GM18868 (cell line): Measurements from ENCODE around the gene PPFIA3.
"Not testable (repeated sequence)": the region's sequence is repeated elsewhere in the genome, so short reads cannot be mapped to it uniquely, and the experiment has no call there.

Source experiments
- ATAC-seq: cut with Tn5 transposase; IDR thresholded peaks from one replicate; pipeline ENCODE4 v1.9.1; 2021; ENCODE audit warnings: mild to moderate bottlenecking, moderate library complexity; ENCODE audit not compliant: unreplicated experiment

PPFIA3 gene

GRCh38 chr19:49102303-49102702 lies 17.0 kb upstream of the PPFIA3 start:
- ATAC-seq = no peak

DNA sequence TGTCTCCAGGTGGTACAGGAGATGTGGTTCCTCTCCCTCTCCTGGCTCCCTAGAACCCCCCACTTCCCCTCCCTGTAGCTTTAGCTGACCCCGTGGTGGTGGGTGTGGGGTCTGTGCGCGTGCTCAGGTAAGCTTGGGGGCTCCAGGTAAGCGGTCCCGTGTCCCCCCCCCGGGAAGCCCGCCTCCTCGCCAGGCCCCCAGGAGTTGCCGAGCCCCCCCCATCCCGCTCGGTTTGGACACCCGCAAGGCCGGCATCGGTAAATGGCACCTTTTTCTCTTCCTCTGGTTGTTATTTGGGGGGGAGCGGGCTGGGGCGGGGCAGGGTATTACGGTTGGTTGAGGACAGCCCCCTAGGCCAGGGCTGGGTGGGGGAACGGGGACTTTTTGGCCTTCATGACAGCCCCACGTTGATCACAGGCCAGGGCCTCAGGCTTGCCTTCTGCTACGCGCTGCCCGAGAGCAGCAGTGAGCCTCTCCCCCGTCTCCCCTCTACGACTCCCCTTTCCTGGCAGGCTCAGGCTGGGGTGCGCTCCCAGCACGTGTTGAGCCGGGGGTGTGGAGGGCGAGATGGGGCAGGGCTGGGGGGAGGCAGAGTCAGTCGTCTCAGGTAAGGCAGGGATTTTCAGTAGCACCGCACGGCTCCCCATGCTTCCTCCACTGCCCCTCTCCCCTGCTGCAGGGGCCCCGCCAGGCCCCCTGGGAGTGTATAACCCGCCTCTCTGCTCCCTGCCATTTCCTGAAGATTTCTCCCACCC lies 15.8 kb upstream of the PPFIA3 start:
- ATAC-seq = no peak

- ATAC-seq = no peak
Measured at GRCh38 chr19:49104229-49104864, 15.0 kb upstream of the PPFIA3 start.

GRCh38 chr19:49106648-49107135 lies 12.7 kb upstream of the PPFIA3 start:
- ATAC-seq = no peak

GRCh38 chr19:49107625-49108459 lies 11.5 kb upstream of the PPFIA3 start:
- ATAC-seq = no peak

DNA sequence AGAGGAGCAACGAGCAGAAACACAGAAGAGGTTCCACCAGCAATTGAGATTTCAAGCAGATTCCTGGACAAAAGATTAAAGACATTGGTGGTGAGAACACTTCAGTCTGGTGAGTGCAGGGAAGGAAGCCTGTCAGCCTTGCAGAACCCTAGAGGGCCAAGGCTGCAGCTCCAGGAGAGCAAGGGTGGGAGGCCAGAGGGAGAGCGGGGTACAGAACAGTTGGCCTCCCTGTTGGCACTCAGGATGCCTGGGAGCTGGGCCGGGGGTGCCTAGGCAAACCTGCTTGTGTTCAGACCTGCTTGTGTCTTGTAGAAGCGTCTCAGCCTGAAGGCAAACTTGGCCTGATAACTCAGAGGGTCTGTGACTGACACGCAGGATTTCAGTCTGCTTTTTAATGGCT lies 10.3 kb upstream of the PPFIA3 start:
- no peak for ATAC-seq

GRCh38 chr19:49109569-49110233 lies 9.6 kb upstream of the PPFIA3 start:
- ATAC-seq = no peak

DNA sequence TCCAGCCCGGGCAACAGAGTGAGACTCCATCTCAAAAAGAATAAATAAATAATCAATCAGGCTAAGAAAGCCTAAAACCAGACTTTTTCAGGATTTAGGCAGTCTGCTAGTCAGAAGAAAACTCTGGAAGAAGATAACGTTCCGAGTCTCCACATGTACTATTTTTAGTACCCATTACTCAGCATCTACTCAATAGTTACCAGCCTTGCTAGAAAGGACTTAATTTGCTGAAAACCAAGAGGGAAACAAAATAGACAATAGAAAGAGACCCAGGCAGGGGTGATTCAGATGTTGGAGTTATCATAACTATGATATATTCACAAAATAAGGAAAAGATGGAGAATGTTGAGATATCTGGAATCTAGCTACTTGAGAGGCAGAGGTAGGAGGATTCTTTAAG lies 8.8 kb upstream of the PPFIA3 start:
- no peak for ATAC-seq

GRCh38 chr19:49111218-49111998 lies 7.9 kb upstream of the PPFIA3 start:
- no peak for ATAC-seq

DNA sequence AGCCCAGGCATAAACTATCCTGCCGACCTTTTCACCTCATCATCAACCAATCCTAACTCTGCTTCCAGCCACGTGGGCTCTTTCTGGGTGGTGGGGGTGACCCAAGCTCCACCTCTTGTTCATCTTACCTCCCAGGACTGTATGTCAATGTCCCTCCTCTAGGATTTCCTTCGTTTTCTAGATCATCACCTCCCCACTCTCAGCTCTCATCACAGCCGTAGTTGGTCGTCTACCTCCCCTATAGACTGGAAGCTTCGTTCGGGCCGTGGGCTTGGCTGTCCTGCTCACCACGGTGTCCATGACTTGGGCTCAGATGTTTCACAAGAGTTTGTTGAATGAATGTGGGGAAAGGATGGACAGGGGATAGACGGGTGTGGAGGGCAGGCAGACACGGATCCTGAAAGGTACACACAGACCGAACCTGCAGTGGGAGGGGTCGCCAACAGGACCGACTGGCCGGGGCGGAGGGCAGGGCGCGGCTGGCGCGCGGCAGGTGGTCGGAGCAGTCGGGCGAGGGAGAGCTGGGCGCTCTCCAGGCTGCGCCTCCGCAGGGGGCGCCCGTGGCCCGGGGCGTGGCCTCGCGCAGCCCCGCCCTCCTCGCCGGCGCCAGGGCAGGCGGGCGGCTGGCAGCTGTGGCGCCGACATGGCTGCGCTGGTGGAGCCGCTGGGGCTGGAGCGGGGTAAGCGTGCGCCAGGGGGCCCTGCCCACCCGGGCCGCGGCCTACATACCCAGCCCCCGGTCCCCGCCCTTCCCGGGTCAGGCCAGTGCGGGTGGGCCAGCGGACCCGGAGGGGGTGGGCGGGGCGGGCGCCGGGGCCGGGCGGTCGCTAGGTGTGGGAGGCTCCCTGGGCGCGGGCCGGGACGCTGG lies 5.3 kb upstream of the PPFIA3 start, which contains the start of gene LIN7B:
LIN7B (plus strand) TSS at position 609 of the 868 bp plus-strand sequence; CDS start at position 644, 35 bp downstream.
- peak; percentile 56 for ATAC-seq

DNA sequence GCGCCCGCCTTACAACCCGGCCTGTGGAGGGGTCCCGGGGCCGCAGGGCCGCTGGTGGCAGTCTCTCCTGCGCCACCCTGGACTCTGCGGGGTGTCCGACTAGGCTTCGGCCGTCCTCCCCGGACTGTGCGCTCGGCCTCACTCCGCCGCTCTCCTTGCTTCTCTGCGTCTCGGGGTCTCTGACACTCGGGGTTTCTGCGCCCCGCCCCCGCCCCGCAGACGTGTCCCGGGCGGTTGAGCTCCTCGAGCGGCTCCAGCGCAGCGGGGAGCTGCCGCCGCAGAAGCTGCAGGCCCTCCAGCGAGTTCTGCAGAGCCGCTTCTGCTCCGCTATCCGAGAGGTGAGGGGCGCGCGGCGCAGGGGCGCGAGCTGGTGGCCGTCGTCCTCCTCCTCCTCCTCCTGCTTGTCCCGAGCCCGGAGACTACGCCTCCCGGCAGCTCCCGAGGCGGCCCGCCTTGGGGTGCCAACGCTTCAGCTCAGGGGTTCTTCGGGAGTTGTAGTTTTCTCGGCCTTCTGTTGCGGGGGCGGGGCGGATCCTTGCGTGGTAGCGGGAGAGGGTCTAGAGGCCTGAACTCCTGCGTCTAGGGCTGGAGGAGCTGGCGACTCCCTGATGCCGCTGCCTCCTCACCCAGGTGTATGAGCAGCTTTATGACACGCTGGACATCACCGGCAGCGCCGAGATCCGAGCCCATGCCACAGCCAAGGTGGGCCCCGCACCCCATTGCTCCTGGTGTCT lies 4.5 kb upstream of the PPFIA3 start:
- no peak for ATAC-seq

DNA sequence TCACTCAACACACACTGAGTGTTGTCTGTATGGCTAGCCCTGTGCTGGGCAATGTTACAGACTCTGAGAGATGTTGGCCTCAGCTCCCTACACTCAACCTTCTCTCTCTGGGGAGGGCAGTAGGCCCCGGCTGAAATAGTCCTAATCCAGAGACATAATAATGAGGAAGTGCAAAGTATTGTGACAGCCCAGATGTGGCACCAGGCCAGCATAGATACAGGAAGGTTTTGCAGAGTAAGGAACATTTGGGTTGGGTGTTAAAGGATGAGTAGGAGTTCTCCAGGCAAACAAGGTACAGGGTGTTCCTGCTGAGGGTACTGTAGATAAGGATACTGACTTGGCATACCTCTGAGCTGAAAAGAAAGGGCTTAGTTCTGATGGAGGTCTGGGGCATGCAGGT lies 2.8 kb upstream of the PPFIA3 start:
- no peak for ATAC-seq

GRCh38 chr19:49117677-49118564 lies 1.4 kb upstream of the PPFIA3 start:
- no peak for ATAC-seq

GRCh38 chr19:49118565-49119410 lies 556 bp upstream of the PPFIA3 start, which contains the start of gene C19orf73:
TSS of gene C19orf73 (minus strand) at chr19:49119143. CDS start at chr19:49119022, 121 bp downstream.
- peak; percentile 83 for ATAC-seq

DNA sequence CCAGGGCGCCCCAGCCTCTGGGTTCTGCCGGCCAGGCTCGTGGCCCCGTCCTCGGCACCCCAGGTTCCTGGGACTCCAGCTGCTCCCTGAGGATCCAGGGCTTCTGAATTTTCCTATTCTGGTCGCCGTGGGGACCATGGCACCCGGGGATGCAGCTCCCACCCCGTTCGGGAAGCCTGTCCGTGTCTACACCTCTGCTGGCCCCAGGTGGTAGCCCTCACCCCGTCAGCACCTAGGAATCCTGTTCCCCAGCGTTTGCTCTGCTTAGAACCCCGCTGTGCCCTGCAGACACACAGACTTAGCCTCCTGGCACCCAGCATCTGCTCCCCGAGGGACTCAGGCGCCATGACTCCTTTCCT lies 960 bp downstream of the PPFIA3 start:
- ATAC-seq = no peak

- ATAC-seq = no peak
Measured at GRCh38 chr19:49120868-49121267, 1.5 kb downstream of the PPFIA3 start.

GRCh38 chr19:49121841-49122240 lies 2.5 kb downstream of the PPFIA3 start:
- ATAC-seq = not testable (repeated sequence)
